Germinal center (tissue), 1 donor: ENCODE results near the gene THSD4.
"Not testable (repeated sequence)": the region's sequence is repeated elsewhere in the genome, so short reads cannot be mapped to it uniquely, and the experiment has no call there.

ENCODE experiments used
- DNase-seq: peaks from one replicate; pipeline ENCODE4 v3.0.0; 2012; ENCODE audit warnings: mixed read lengths, low spot score

The THSD4 gene

GRCh38 chr15:71261418-71261817, 146.1 kb downstream of the THSD4 start:
- no peak for DNase-seq

GRCh38 chr15:71261909-71262308, 146.6 kb downstream of the THSD4 start:
- DNase-seq = no peak

- DNase-seq = no peak
Measured at GRCh38 chr15:71262599-71262998, 147.3 kb downstream of the THSD4 start.

- not testable (repeated sequence) for DNase-seq
Measured at GRCh38 chr15:71265606-71266005, 150.3 kb downstream of the THSD4 start.

- DNase-seq = no peak
Measured at GRCh38 chr15:71271327-71271726, 156.1 kb downstream of the THSD4 start.

GRCh38 chr15:71272932-71273331, 157.7 kb downstream of the THSD4 start:
- no peak for DNase-seq

GRCh38 chr15:71273731-71274447, 158.6 kb downstream of the THSD4 start:
- no peak for DNase-seq

- no peak for DNase-seq
Measured at GRCh38 chr15:71274448-71274798, 159.2 kb downstream of the THSD4 start.

GRCh38 chr15:71275098-71275497, 159.8 kb downstream of the THSD4 start:
- no peak for DNase-seq

- DNase-seq = no peak
Measured at GRCh38 chr15:71275566-71276335, 160.5 kb downstream of the THSD4 start.

- no peak for DNase-seq
Measured at GRCh38 chr15:71276336-71276665, 161.0 kb downstream of the THSD4 start.

GRCh38 chr15:71278989-71279756, 163.9 kb downstream of the THSD4 start:
- no peak for DNase-seq

- DNase-seq = no peak
Measured at GRCh38 chr15:71279757-71280141, 164.5 kb downstream of the THSD4 start.

GRCh38 chr15:71280206-71280605, 164.9 kb downstream of the THSD4 start:
- DNase-seq = no peak

- DNase-seq = no peak
Measured at GRCh38 chr15:71281256-71281655, 166.0 kb downstream of the THSD4 start.

GRCh38 chr15:71282076-71282475, 166.8 kb downstream of the THSD4 start:
- DNase-seq = no peak

GRCh38 chr15:71288348-71288955, 173.2 kb downstream of the THSD4 start:
- DNase-seq = no peak

GRCh38 chr15:71290002-71290401, 174.7 kb downstream of the THSD4 start:
- DNase-seq = no peak

- DNase-seq = no peak
Measured at GRCh38 chr15:71290881-71291635, 175.8 kb downstream of the THSD4 start.

GRCh38 chr15:71291723-71292122, 176.5 kb downstream of the THSD4 start:
- DNase-seq = no peak

- no peak for DNase-seq
Measured at GRCh38 chr15:71293723-71294122, 178.5 kb downstream of the THSD4 start.
